Kidney (tissue), 14 donors: ENCODE measurements around the gene COL23A1. TPM values are rescaled to one million over a fixed set of nuclear protein-coding genes. Genes with fewer than 3 reads are reported as not detected.

Source experiments
- DNase-seq, 5 donors: peaks; one replicate each; pipeline ENCODE4 v3.0.0-alpha.2; 2013 to 2020
- FAIRE-seq: peaks from 2 replicates; lab custom pipeline; 2012; peaks lifted over from hg19 to GRCh38; lab: Jason Lieb, UNC
- H3K27ac ChIP-seq, 2 donors: one replicate each; pipeline ENCODE4 v1.7.0; 2013; ENCODE audit warnings: low read depth in 2 of 2, low read length in 2 of 2, inconsistent platforms in 1 of 2
- H3K27me3 ChIP-seq: one replicate; pipeline ENCODE4 v1.7.1; 2013; ENCODE audit warnings: low read length, inconsistent platforms; ENCODE audit not compliant: control insufficient read depth, insufficient read depth
- H3K36me3 ChIP-seq, 3 donors: one replicate each; pipeline versions ENCODE4 v1.7.0 to v1.7.1; 2013; ENCODE audit warnings: low read length in 3 of 3, control low read depth in 1 of 3, inconsistent platforms in 1 of 3; ENCODE audit not compliant: insufficient read depth in 3 of 3, control insufficient read depth in 2 of 3
- H3K4me1 ChIP-seq, 3 donors: one replicate each; pipeline versions ENCODE4 v1.7.0 to v1.7.1; 2013; ENCODE audit warnings: low read length in 3 of 3, inconsistent platforms in 1 of 3, low read depth in 1 of 3; ENCODE audit not compliant: control insufficient read depth in 2 of 3, insufficient read depth in 2 of 3
- H3K4me3 ChIP-seq, 3 donors: one replicate each; pipeline versions ENCODE4 v1.7.0 to v1.8.1; 2013; ENCODE audit warnings: low read length in 3 of 3, control low read depth in 1 of 3, inconsistent platforms in 1 of 3
- H3K9ac ChIP-seq, 3 donors: one replicate each; pipeline versions ENCODE4 v1.7.0 to v1.7.1; 2013; ENCODE audit warnings: low read length in 3 of 3, control low read depth in 1 of 3, inconsistent platforms in 1 of 3
- H3K9me3 ChIP-seq, 3 donors: one replicate each; pipeline versions ENCODE4 v1.7.0 to v1.7.1; 2013; ENCODE audit warnings: low read length in 3 of 3, control low read depth in 1 of 3, inconsistent platforms in 1 of 3; ENCODE audit not compliant: control insufficient read depth in 2 of 3, insufficient read depth in 1 of 3
- CTCF ChIP-seq: IDR thresholded peaks from 3 replicates; pipeline ENCODE4 v1.5.1; 2012; ENCODE audit warnings: mild to moderate bottlenecking, moderate library complexity, borderline replicate concordance; ENCODE audit not compliant: insufficient read depth; ENCODE audit errors: extremely low read depth
- intact Hi-C: fragments of 100-400 bp; cut with DNase I; formaldehyde crosslinking; loops from one replicate; pipeline ENCODE4 v1.11.1; 2022
- polyA plus RNA-seq: library from polyadenylated mRNA; stranded (reverse); fragments of 350-450 nt; fragmentation: Illumina TruSeq; extraction: RNeasy Lipid Tissue Mini Kit (QIAGEN cat#74804); gene quantifications from one replicate; pipeline ENCODE4 v1.2.3, GENCODE V29; 2014; ENCODE audit warnings: low read depth, low replicate concordance; ENCODE audit not compliant: insufficient read depth
- total RNA-seq: library from RNA; stranded (reverse); fragmentation: NEBNext Ultra II Directional; extraction: Animal tissue kit (Norgen Biotek cat#: 25700); gene quantifications from one replicate; pipeline ENCODE4 v1.2.1, GENCODE V29; 2021
- donor health status: control.
- donor health status: control.
- donor health status: control.
- donor health status: control.
- donor health status: control.
- donor health status: DM: yes; HTN: yes; CAD: no.
- donor health status: Normal renal cell carcinoma (clear cell type).

COL23A1 gene
- total and polyA plus RNA-seq, 2 donors from 2014 or later, result 4.1 to 8.7 TPM

- FAIRE-seq (no peak), DNase-seq (no peak)
- Histone ChIP-seq H3K36me3 (peaks cover 18 to 41% (median 35%) of the 10 kb centered on the region in 3 donors), H3K4me3 (peak overlapping the region; percentile 74 to 96 (median 92)), H3K9ac (peak overlapping the region; percentile 38 to 68 (median 51)), H3K9me3 (no peaks in the 10 kb centered on the region), H3K27me3 (no peaks in the 10 kb centered on the region), H3K4me1 (peaks cover 3 to 15% (median 11%) of the 10 kb centered on the region in 3 donors), H3K27ac (peak overlapping the region in 1 of 2 donors; percentile 33)
- intact Hi-C loops, result no loop called here
- TF ChIP-seq CTCF, result no peak
Measured at GRCh38 chr5:178205749-178206047, 384.5 kb downstream of the COL23A1 start.

GRCh38 chr5:178204935-178205748, 385.1 kb downstream of the COL23A1 start:
- Histone ChIP-seq H3K4me3 (peak overlapping the region; percentile 74 to 96 (median 92)), H3K27ac (peak overlapping the region; percentile 76 to 82), H3K9ac (peak overlapping the region; percentile 38 to 68 (median 51)), H3K36me3 (peaks cover 18 to 36% (median 29%) of the 10 kb centered on the region in 3 donors), H3K9me3 (no peaks in the 10 kb centered on the region), H3K4me1 (peaks cover 3 to 15% (median 11%) of the 10 kb centered on the region in 3 donors), H3K27me3 (no peaks in the 10 kb centered on the region)
- no peak for TF ChIP-seq CTCF
- DNase-seq (peak; percentile 77 to 95 (median 87)), FAIRE-seq (no peak)
- intact Hi-C loops, result no loop called here

GRCh38 chr5:178204182-178204934, 385.8 kb downstream of the COL23A1 start, which contains the start of gene HNRNPAB:
Gene HNRNPAB (plus strand): TSS chr5:178204533. CDS start chr5:178204838, 305 bp downstream.
- DNase-seq (peak; percentile 97 to 98 (median 98)), FAIRE-seq (peak; percentile 33)
- peaks cover 3 to 15% (median 11%) of the 10 kb centered on the region in 3 donors for H3K4me1 ChIP-seq
- no peaks in the 10 kb centered on the region for H3K27me3 ChIP-seq
- no peak for TF ChIP-seq CTCF
- peaks cover 14 to 28% (median 22%) of the 10 kb centered on the region in 3 donors for H3K36me3 ChIP-seq
- H3K9ac ChIP-seq, result peak within 1 kb of the TSS; percentile 38 to 68 (median 51)
- no peaks in the 10 kb centered on the region for H3K9me3 ChIP-seq
- peak within 1 kb of the TSS; percentile 74 to 96 (median 92) for H3K4me3 ChIP-seq
- H3K27ac ChIP-seq, result peak within 1 kb of the TSS; percentile 76 to 82
- intact Hi-C loops, result no loop called here
